Limb (tissue), 2 donors: Measurements from ENCODE around the gene BRINP1.

Source experiments
- DNase-seq, 2 donors: peaks; one replicate each; pipeline ENCODE4 v3.0.0-alpha.2; 2016; ENCODE audit errors: extremely low spot score in 2 of 2

Gene BRINP1, protein sequence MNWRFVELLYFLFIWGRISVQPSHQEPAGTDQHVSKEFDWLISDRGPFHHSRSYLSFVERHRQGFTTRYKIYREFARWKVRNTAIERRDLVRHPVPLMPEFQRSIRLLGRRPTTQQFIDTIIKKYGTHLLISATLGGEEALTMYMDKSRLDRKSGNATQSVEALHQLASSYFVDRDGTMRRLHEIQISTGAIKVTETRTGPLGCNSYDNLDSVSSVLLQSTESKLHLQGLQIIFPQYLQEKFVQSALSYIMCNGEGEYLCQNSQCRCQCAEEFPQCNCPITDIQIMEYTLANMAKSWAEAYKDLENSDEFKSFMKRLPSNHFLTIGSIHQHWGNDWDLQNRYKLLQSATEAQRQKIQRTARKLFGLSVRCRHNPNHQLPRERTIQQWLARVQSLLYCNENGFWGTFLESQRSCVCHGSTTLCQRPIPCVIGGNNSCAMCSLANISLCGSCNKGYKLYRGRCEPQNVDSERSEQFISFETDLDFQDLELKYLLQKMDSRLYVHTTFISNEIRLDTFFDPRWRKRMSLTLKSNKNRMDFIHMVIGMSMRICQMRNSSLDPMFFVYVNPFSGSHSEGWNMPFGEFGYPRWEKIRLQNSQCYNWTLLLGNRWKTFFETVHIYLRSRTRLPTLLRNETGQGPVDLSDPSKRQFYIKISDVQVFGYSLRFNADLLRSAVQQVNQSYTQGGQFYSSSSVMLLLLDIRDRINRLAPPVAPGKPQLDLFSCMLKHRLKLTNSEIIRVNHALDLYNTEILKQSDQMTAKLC

GRCh38 chr9:119368681-119369581, at the start of gene BRINP1:
Gene BRINP1, minus strand, starts transcription at chr9:119369435. Its CDS starts 56,080 bp downstream, at chr9:119313355.
- peak; percentile 48 to 88 for DNase-seq

DNA sequence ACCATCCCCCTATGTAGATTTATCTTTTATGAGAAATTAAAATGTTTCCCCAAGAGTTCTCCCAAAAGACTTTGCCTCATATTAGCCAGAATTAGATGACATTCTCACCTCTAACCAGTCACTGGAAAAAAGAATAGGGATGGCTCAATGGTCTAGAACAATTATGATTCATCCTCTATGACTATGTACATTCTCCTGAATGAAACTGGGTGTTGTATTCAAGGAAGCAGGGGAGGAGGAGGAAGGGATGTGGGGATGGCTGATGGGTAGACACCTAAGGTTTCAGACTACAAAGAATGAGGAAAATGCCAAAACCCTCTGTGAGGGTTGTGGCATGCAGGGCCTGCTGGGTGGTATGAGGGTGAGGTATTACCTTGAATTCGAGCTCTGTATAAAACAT, 49.5 kb upstream of the BRINP1 start:
- no peak for DNase-seq

GRCh38 chr9:119416793-119417192, 47.6 kb upstream of the BRINP1 start:
- no peak for DNase-seq

- no peak for DNase-seq
Measured at GRCh38 chr9:119412399-119412798, 43.2 kb upstream of the BRINP1 start.

DNA sequence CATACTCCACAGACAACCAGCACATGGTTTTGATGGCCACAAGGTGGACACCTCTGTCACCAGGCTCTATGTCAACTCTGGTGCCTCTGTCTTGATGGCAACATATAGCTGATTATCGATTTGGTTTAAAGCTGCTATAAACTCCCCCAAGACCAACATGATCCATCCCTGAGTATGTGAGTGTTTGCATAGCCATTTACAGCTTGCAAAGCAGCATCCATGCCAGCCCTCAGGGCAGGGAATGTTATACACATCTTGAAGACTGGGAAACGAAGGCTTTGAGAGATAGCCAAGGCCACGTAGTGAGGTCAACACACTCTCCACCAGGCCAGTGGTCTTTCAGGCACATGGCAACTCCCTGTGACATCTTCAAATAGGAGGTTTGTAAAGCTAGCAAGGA, 40.3 kb upstream of the BRINP1 start:
- DNase-seq: no peak

- DNase-seq: no peak
Measured at GRCh38 chr9:119400606-119401005, 31.4 kb upstream of the BRINP1 start.

DNA sequence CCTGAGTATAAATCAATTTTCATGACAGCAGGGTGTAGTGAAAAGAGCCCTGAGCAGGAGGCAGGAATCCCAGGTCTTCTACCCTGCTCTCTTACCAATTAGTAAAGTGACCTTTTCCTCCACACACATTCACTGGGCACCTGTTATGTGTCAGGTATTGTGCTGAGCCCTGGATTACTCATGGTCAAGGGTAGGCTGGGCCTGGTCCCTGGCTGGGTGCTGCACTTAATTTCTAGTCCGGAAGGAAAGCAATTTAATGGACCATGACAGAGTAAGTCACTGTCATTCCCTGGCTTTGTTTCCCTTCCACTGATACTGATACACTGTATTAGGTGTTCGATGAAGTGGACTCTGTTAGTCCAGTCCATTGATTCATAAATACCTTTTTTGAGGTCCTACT, 29.1 kb upstream of the BRINP1 start:
- no peak for DNase-seq

DNA sequence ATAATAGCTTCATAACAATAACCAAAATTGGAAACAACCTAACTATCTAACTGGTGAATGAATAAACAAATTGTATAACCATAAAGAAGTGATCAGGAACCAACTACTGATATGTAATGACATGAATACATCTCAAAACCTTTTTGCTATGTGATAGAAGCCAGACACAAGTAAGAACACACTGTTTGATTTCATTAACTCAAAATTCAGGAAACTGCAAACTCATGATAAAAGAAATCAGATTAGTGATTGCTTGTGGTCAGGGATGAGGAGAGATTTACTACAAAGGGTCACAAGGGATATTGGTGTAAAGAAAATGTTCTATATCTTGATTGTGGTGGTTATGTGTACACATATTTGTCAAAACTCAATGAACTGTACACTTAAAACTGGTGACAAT, 22.6 kb upstream of the BRINP1 start:
- no peak for DNase-seq

- DNase-seq: no peak
Measured at GRCh38 chr9:119375892-119376291, 6.7 kb upstream of the BRINP1 start.

- no peak for DNase-seq
Measured at GRCh38 chr9:119372951-119373350, 3.7 kb upstream of the BRINP1 start.

GRCh38 chr9:119370816-119371215, 1.6 kb upstream of the BRINP1 start:
- peak; percentile 55 to 81 for DNase-seq

GRCh38 chr9:119369680-119370366, 588 bp upstream of the BRINP1 start:
- DNase-seq: no peak

DNA sequence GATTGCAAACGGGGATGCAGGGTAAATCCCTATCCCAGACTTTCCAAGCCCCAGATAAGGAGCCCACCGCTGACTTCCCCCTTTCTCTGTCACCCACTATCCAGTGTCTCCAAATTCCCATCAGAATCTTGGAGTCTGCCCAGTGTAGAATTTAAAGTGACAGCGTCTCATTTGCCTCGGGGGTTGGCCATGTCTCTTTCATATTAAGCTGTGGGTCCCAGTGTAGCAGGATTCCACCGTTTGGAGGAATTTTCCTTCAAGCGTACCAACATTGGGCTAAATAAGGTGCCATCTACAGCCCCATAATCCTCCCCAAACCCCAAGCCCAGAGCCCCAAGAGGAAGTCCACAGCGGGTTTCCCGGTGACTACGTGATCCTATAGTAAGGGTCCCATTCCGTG, 1.1 kb downstream of the BRINP1 start:
- DNase-seq: no peak

GRCh38 chr9:119367683-119368075, 1.6 kb downstream of the BRINP1 start:
- no peak for DNase-seq

DNA sequence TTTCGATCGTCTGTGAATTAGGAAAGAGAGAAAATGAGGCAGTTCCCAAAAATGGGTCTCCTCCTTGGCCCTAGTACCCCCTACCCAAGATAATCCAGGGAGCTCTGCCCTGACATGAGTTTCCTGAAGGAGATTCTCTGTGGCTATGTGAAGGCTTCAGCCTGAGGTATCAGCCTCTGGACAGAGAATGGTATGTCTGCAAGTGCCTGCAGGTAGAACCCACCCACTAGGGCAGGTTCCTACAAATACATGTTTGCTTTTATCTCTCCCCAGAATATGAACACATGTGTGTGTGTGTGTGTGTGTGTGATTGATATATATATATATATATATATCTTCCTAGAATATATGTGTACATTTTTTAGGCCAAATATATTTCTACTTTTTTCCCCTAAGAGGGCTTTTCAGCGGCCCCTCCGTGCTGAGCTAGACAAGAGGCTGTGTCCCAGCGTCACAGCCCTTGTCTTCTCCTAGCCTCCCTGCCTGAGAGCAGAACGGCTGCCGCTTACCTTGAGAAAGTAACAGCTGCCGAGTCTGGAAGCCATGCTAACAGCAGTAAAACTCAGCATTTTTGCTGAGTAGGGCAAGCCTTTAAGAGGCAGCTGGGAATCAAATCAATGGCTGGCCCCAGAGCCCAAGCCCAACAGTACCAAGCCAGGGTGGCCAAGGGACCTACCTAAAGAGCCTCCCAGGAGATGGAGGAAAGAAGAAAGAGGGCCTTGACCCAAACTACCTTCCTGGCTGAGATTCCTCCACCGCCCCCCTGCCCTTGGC, 2.1 kb downstream of the BRINP1 start:
- no peak for DNase-seq

- DNase-seq: peak; percentile 56 to 77
Measured at GRCh38 chr9:119365291-119366027, 3.8 kb downstream of the BRINP1 start.

DNA sequence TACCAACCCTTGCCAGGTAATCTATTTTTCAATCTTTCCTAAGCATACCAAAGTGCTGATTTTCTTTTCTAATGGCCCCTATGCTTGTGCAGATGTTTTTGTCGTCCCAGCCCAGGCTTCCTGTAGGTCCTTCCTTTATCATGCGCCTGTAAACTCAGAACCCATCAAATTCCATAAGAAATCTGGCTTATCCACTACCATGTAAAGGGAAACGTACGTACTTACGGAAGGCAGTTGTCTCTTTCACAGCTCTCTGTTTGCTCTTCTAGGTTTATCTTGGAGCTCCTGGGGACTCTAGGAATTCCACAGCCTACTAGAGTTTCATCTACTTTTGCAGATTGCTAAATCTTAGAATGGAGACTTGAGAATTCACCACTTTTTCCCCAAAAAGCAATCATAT, 9.0 kb downstream of the BRINP1 start:
- no peak for DNase-seq

DNA sequence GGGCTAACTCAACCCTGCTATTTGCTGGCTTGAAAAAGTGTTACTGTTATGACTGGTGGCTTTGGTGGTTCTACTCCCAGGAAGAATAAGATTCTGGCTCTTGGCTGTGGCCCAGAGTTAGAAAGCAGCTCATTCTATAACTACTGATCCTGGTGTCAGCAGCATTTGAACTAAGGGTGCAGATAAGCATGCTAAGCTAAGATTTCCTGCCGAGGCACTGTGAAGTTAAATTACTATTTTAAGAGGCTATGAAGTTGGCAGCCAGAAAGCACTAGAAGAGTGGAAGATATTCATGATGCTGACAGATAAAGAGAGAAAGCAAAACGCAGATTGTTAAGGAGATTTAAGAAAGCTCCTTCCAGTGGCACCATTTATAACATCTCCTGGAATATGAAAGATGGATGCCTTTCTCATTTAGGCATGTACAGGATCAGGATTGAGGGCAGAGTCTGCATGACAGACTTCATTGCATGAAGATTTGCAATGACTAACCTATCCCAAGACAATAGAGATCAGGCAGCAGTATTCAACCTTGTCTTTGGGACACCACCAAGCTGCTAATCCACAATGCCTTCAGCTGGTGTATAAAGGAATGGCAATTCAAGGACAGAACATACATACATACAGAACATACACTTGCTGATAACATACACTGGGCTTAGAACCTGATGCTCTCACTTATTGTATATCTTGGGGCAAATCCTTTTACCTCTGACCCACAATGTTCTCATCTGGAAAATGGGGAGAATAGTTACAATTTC, 11.7 kb downstream of the BRINP1 start:
- no peak for DNase-seq

DNA sequence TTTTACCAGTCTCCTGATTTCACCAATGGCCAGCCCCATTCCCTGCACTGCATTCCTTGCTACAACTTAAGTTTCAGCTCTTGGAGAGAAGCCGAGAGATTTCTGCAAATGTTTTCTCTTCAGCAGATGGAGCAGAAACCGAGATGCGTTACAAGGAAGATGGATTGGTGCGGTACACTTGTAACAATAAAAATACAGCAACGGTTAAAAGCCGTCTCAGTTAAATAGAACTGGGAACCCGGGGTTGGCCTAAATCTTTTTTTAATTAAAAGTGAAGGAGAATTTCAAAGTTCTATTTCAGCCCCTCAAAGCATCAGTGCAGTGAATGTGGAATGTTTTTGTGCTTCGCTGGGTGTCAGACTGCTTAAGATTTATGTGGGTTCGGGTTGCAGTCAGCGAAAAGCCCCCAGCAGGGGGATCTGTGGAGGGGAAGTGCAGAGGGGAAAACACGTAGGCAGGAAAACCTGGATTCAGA, 19.8 kb downstream of the BRINP1 start:
- peak; percentile 68 to 78 for DNase-seq
